IMR-90 (cell line): ENCODE data around the gene WNK4.

ENCODE experiments used
- BHLHE40 ChIP-seq: fragments of 150-350 bp; IDR thresholded peaks from 2 replicates; pipeline ENCODE4 v1.6.1; 2016; ENCODE audit warnings: mild to moderate bottlenecking, low read depth, low read length
- CEBPB ChIP-seq: IDR thresholded peaks from 2 replicates; pipeline ENCODE4 v1.6.1; 2012; ENCODE audit warnings: low read depth, low read length, improper control_type of control experiment
- ELK1 ChIP-seq: fragments of 150-350 bp; IDR thresholded peaks from 2 replicates; pipeline ENCODE4 v1.6.1; 2016; ENCODE audit warnings: low read depth, mild to moderate bottlenecking, low read length, moderate library complexity, borderline replicate concordance
- MAZ ChIP-seq: IDR thresholded peaks from 2 replicates; pipeline ENCODE4 v1.6.1; 2012; ENCODE audit warnings: low read depth, mild to moderate bottlenecking, low read length, improper control_type of control experiment, moderate library complexity, borderline replicate concordance
- POLR2A ChIP-seq: IDR thresholded peaks from 2 replicates; pipeline ENCODE4 v1.6.1; 2012; ENCODE audit warnings: mild to moderate bottlenecking, low read depth, low read length
- RAD21 ChIP-seq: IDR thresholded peaks from 2 replicates; pipeline ENCODE4 v1.6.1; 2012; ENCODE audit warnings: low read length, improper control_type of control experiment
- SMC3 ChIP-seq: fragments of 150-350 bp; IDR thresholded peaks from 2 replicates; pipeline ENCODE4 v1.6.1; 2016; ENCODE audit warnings: low read depth, mild to moderate bottlenecking, antibody characterized with exemption, low read length, moderate library complexity
- USF2 ChIP-seq: fragments of 150-350 bp; IDR thresholded peaks from 2 replicates; pipeline ENCODE4 v1.6.1; 2017; ENCODE audit warnings: mild to moderate bottlenecking, antibody characterized with exemption, low read length, low read depth
- TF ChIP-seq, protein P1 (sequence below): conservative IDR thresholded peaks from 2 replicates; pipeline ENCODE4 v1.5.1; 2012; ENCODE audit warnings: mild to moderate bottlenecking, low read depth, low read length, improper control_type of control experiment

GRCh38 chr17:42787266-42787665, 6.9 kb downstream of the WNK4 start:
- no peak for TF ChIP-seq BHLHE40
- TF ChIP-seq POLR2A: no peak
- TF ChIP-seq, protein P1, sequence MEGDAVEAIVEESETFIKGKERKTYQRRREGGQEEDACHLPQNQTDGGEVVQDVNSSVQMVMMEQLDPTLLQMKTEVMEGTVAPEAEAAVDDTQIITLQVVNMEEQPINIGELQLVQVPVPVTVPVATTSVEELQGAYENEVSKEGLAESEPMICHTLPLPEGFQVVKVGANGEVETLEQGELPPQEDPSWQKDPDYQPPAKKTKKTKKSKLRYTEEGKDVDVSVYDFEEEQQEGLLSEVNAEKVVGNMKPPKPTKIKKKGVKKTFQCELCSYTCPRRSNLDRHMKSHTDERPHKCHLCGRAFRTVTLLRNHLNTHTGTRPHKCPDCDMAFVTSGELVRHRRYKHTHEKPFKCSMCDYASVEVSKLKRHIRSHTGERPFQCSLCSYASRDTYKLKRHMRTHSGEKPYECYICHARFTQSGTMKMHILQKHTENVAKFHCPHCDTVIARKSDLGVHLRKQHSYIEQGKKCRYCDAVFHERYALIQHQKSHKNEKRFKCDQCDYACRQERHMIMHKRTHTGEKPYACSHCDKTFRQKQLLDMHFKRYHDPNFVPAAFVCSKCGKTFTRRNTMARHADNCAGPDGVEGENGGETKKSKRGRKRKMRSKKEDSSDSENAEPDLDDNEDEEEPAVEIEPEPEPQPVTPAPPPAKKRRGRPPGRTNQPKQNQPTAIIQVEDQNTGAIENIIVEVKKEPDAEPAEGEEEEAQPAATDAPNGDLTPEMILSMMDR: no peak
- no peak for TF ChIP-seq ELK1
- no peak for TF ChIP-seq CEBPB
- TF ChIP-seq MAZ: no peak
- TF ChIP-seq USF2: no peak
- no peak for TF ChIP-seq RAD21
- no peak for TF ChIP-seq SMC3
